ENCODE data around the gene RPL3. TPM values are rescaled to one million over a fixed set of nuclear protein-coding genes. Genes with fewer than 3 reads are reported as not detected.

Gene RPL3
- total RNA-seq, 2 experiments from 2014 or later, result 1,693 to 1,717 TPM

GRCh38 chr22:39284983-39285382 is 34.4 kb downstream of the RPL3 start:
- Mint-ChIP-seq H3K27me3 (ENCODE audit: low read depth) (peaks cover 9% of the 10 kb centered on the region), H3K9me3 (ENCODE audit: insufficient read depth) (no peaks in the 10 kb centered on the region), H3K27ac (no peak overlapping the region), H3K4me3 (no peak overlapping the region), H3K36me3 (ENCODE audit: low read depth) (no peaks in the 10 kb centered on the region), H3K4me1 (ENCODE audit: low read depth) (no peaks in the 10 kb centered on the region)
- CTCF ChIA-PET, result no interaction called here
- no peak for ATAC-seq
- DNase-seq, result no peak
- POLR2A ChIA-PET, result no interaction called here

- CTCF ChIA-PET, result no interaction called here
Measured at GRCh38 chr22:39284142-39284980, 35.1 kb downstream of the RPL3 start.

GRCh38 chr22:39283322-39284141 is 35.9 kb downstream of the RPL3 start:
- no peaks in the 10 kb centered on the region for H3K9me3 Mint-ChIP-seq (ENCODE audit: insufficient read depth)
- H3K27ac Mint-ChIP-seq, result no peak overlapping the region
- POLR2A ChIA-PET, result interaction anchor here (0.7 kb wide), 1 partner anchor 35 kb away, joined by 3 read pairs; no protein-coding TSS in a partner anchor
- no peak overlapping the region for H3K4me3 Mint-ChIP-seq
- ATAC-seq, result no peak
- no peaks in the 10 kb centered on the region for H3K36me3 Mint-ChIP-seq (ENCODE audit: low read depth)
- H3K4me1 Mint-ChIP-seq (ENCODE audit: low read depth), result no peaks in the 10 kb centered on the region
- CTCF ChIA-PET, result no interaction called here
- no peak for DNase-seq
- peaks cover 19% of the 10 kb centered on the region for H3K27me3 Mint-ChIP-seq (ENCODE audit: low read depth)

More at GRCh38 chr22:39284142-39284980, 35.1 kb downstream of the RPL3 start:
- Mint-ChIP-seq H3K4me3 (no peak overlapping the region), H3K27me3 (ENCODE audit: low read depth) (peaks cover 14% of the 10 kb centered on the region), H3K9me3 (ENCODE audit: insufficient read depth) (no peaks in the 10 kb centered on the region), H3K27ac (no peak overlapping the region), H3K36me3 (ENCODE audit: low read depth) (no peaks in the 10 kb centered on the region), H3K4me1 (ENCODE audit: low read depth) (no peaks in the 10 kb centered on the region)
- ATAC-seq (no peak), DNase-seq (no peak)
- POLR2A ChIA-PET, result no interaction called here

- no peaks in the 10 kb centered on the region for H3K36me3 Mint-ChIP-seq (ENCODE audit: low read depth)
- POLR2A ChIA-PET, result interaction anchor here (0.7 kb wide), 1 partner anchor 36 kb away, joined by 3 read pairs; no protein-coding TSS in a partner anchor
- no peaks in the 10 kb centered on the region for H3K9me3 Mint-ChIP-seq (ENCODE audit: insufficient read depth)
- ATAC-seq, result no peak
- no peak overlapping the region for H3K27ac Mint-ChIP-seq
- no peak overlapping the region for H3K4me3 Mint-ChIP-seq
- peaks cover 19% of the 10 kb centered on the region for H3K27me3 Mint-ChIP-seq (ENCODE audit: low read depth)
- H3K4me1 Mint-ChIP-seq (ENCODE audit: low read depth), result no peaks in the 10 kb centered on the region
- no peak for DNase-seq
- CTCF ChIA-PET, result no interaction called here
Measured at GRCh38 chr22:39282645-39283321, 36.6 kb downstream of the RPL3 start.

GRCh38 chr22:39281126-39281525 is 38.3 kb downstream of the RPL3 start:
- ATAC-seq (no peak), DNase-seq (no peak)
- Mint-ChIP-seq H3K4me3 (no peak overlapping the region), H3K9me3 (ENCODE audit: insufficient read depth) (peaks cover 6% of the 10 kb centered on the region), H3K36me3 (ENCODE audit: low read depth) (no peaks in the 10 kb centered on the region), H3K27me3 (ENCODE audit: low read depth) (peaks cover 21% of the 10 kb centered on the region), H3K27ac (no peak overlapping the region), H3K4me1 (ENCODE audit: low read depth) (no peaks in the 10 kb centered on the region)
- CTCF ChIA-PET, result no interaction called here
- POLR2A ChIA-PET, result no interaction called here

- H3K36me3 Mint-ChIP-seq (ENCODE audit: low read depth), result no peaks in the 10 kb centered on the region
- H3K4me3 Mint-ChIP-seq, result no peak overlapping the region
- peaks cover 6% of the 10 kb centered on the region for H3K9me3 Mint-ChIP-seq (ENCODE audit: insufficient read depth)
- no peak overlapping the region for H3K27ac Mint-ChIP-seq
- POLR2A ChIA-PET, result interaction anchor here (0.5 kb wide), 1 partner anchor 109 kb away, joined by 3 read pairs; no protein-coding TSS in a partner anchor
- no peak for ATAC-seq
- CTCF ChIA-PET, result interaction anchor here (0.8 kb wide), 1 partner anchor 66 kb away, joined by 3 read pairs; no protein-coding TSS in a partner anchor
- DNase-seq, result no peak
- no peaks in the 10 kb centered on the region for H3K4me1 Mint-ChIP-seq (ENCODE audit: low read depth)
- peaks cover 23% of the 10 kb centered on the region for H3K27me3 Mint-ChIP-seq (ENCODE audit: low read depth)
Measured at GRCh38 chr22:39280250-39280649, 39.2 kb downstream of the RPL3 start.

- Mint-ChIP-seq H3K9me3 (ENCODE audit: insufficient read depth) (peaks cover 6% of the 10 kb centered on the region), H3K4me3 (no peak overlapping the region), H3K36me3 (ENCODE audit: low read depth) (no peaks in the 10 kb centered on the region), H3K27ac (no peak overlapping the region), H3K27me3 (ENCODE audit: low read depth) (peaks cover 23% of the 10 kb centered on the region), H3K4me1 (ENCODE audit: low read depth) (no peaks in the 10 kb centered on the region)
- ChIA-PET POLR2A (no interaction called here), CTCF (no interaction called here)
- DNase-seq, result no peak
- no peak for ATAC-seq
Measured at GRCh38 chr22:39279170-39279850, 40.1 kb downstream of the RPL3 start.

GRCh38 chr22:39278040-39278439 is 41.4 kb downstream of the RPL3 start:
- ATAC-seq, result no peak
- Mint-ChIP-seq H3K36me3 (ENCODE audit: low read depth) (no peaks in the 10 kb centered on the region), H3K4me1 (ENCODE audit: low read depth) (no peaks in the 10 kb centered on the region), H3K9me3 (ENCODE audit: insufficient read depth) (peaks cover 6% of the 10 kb centered on the region), H3K27me3 (ENCODE audit: low read depth) (peaks cover 23% of the 10 kb centered on the region), H3K27ac (no peak overlapping the region), H3K4me3 (no peak overlapping the region)
- DNase-seq, result no peak
- POLR2A ChIA-PET, result no interaction called here
- CTCF ChIA-PET, result no interaction called here

GRCh38 chr22:39277142-39277607 is 42.2 kb downstream of the RPL3 start:
- Mint-ChIP-seq H3K27me3 (ENCODE audit: low read depth) (peaks cover 23% of the 10 kb centered on the region), H3K4me3 (no peak overlapping the region), H3K9me3 (ENCODE audit: insufficient read depth) (peaks cover 6% of the 10 kb centered on the region), H3K4me1 (ENCODE audit: low read depth) (no peaks in the 10 kb centered on the region), H3K36me3 (ENCODE audit: low read depth) (no peaks in the 10 kb centered on the region), H3K27ac (no peak overlapping the region)
- ChIA-PET POLR2A (no interaction called here), CTCF (no interaction called here)
- ATAC-seq (no peak), DNase-seq (no peak)

GRCh38 chr22:39276440-39277141 is 42.8 kb downstream of the RPL3 start:
- ChIA-PET CTCF (no interaction called here), POLR2A (no interaction called here)
- Mint-ChIP-seq H3K4me1 (ENCODE audit: low read depth) (no peaks in the 10 kb centered on the region), H3K27me3 (ENCODE audit: low read depth) (peaks cover 23% of the 10 kb centered on the region), H3K27ac (no peak overlapping the region), H3K4me3 (no peak overlapping the region), H3K9me3 (ENCODE audit: insufficient read depth) (peaks cover 6% of the 10 kb centered on the region), H3K36me3 (ENCODE audit: low read depth) (no peaks in the 10 kb centered on the region)
- no peak for DNase-seq
- ATAC-seq, result no peak

GRCh38 chr22:39275814-39276439 is 43.5 kb downstream of the RPL3 start:
- Mint-ChIP-seq H3K36me3 (ENCODE audit: low read depth) (no peaks in the 10 kb centered on the region), H3K27me3 (ENCODE audit: low read depth) (peaks cover 20% of the 10 kb centered on the region), H3K9me3 (ENCODE audit: insufficient read depth) (peaks cover 6% of the 10 kb centered on the region), H3K4me1 (ENCODE audit: low read depth) (no peaks in the 10 kb centered on the region), H3K4me3 (no peak overlapping the region), H3K27ac (no peak overlapping the region)
- no peak for DNase-seq
- ChIA-PET CTCF (no interaction called here), POLR2A (no interaction called here)
- no peak for ATAC-seq
